OCI-LY7 (cell line): ENCODE results near the gene ABCA13.

Source experiments
- EZH2phosphoT487 ChIP-seq: fragments of 200-600 bp; sonication (generic); IDR thresholded peaks from 2 replicates; pipeline ENCODE4 v1.6.1; 2018; ENCODE audit warnings: low read depth, borderline replicate concordance, mild to moderate bottlenecking, mixed run types, antibody characterized with exemption, low read length, moderate library complexity, mixed read lengths
- TF ChIP-seq, protein P1 (sequence below): fragments of 200-600 bp; sonication (generic); conservative IDR thresholded peaks from 2 replicates; pipeline ENCODE4 v1.5.1; 2014; ENCODE audit warnings: mild to moderate bottlenecking, antibody characterized with exemption, low read length, moderate library complexity, mixed read lengths

DNA sequence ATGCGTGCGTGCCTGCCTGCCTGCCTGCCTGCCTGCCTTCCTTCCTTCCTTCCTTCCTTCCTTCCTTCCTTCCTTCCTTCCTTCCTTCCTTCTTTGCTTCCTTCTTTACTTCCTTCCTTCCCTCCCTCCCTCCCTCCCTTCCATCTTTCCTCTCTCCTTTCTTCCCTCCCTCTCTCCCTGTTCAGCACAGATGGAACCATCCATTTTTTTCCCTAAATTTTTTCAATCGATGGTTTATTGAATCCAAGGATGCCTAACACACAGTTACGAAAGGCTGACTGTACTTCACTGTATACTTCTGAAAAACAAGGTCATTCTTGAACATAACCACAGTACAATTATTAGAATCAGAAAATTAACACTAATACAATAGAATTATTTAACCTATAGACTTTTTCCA lies 53.8 kb downstream of the ABCA13 start:
- TF ChIP-seq, protein P1, sequence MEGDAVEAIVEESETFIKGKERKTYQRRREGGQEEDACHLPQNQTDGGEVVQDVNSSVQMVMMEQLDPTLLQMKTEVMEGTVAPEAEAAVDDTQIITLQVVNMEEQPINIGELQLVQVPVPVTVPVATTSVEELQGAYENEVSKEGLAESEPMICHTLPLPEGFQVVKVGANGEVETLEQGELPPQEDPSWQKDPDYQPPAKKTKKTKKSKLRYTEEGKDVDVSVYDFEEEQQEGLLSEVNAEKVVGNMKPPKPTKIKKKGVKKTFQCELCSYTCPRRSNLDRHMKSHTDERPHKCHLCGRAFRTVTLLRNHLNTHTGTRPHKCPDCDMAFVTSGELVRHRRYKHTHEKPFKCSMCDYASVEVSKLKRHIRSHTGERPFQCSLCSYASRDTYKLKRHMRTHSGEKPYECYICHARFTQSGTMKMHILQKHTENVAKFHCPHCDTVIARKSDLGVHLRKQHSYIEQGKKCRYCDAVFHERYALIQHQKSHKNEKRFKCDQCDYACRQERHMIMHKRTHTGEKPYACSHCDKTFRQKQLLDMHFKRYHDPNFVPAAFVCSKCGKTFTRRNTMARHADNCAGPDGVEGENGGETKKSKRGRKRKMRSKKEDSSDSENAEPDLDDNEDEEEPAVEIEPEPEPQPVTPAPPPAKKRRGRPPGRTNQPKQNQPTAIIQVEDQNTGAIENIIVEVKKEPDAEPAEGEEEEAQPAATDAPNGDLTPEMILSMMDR: no peak
- TF ChIP-seq EZH2phosphoT487: no peak
